K562 (cell line): Measurements from ENCODE around the gene FOSL2. TPM values are rescaled to one million over a fixed set of nuclear protein-coding genes. Genes with fewer than 3 reads are reported as not detected.

Experiments used
- NFE2L1 ChIP-seq: fragments of 450-650 bp; IDR thresholded peaks from 2 replicates; pipeline ENCODE4 v1.6.1; 2016; ENCODE audit warnings: missing genetic modification characterization, low read depth, mild to moderate bottlenecking, missing compliant biosample characterization, moderate library complexity, borderline replicate concordance
- ZNF511 ChIP-seq: sonication (generic); formaldehyde crosslinking; IDR thresholded peaks from 2 replicates; pipeline ENCODE4 v1.8.0; 2022; ENCODE audit warnings: mild to moderate bottlenecking, missing genetic modification reagents
- polyA plus RNA-seq, 8 experiments: library from polyadenylated mRNA; depleted of rRNA in 4 of 8; stranded (reverse) in 5 of 8; unstranded in 3 of 8; fragments of >200 nt; fragmentation: Nextera tagmentation in 2 of 8; fragmentation: Illumina TruSeq in 1 of 8; extraction: Ambion mirVana in 2 of 8; extraction: Trizol in 1 of 8; gene quantifications; 2 replicates each; pipeline versions ENCODE4 v1.2.1 to v1.2.3, GENCODE V29; 2011 to 2014; ENCODE audit warnings: inconsistent platforms in 1 of 8, missing spikeins in 1 of 8
- small RNA-seq: library from RNA; depleted of rRNA; stranded (forward); fragments of <200 nt; gene quantifications from one replicate; pipeline ENCODE3, GENCODE V24; 2014
- total RNA-seq, 7 experiments: library from RNA; depleted of rRNA in 6 of 7; stranded (reverse); fragments of >200 nt in 6 of 7; fragmentation: Illumina TruSeq in 2 of 7; extraction: Trizol in 2 of 7; gene quantifications; 2 replicates each; pipeline versions ENCODE4 v1.2.1 to v1.2.3, GENCODE V29; 2011 to 2021; ENCODE audit warnings: low replicate concordance in 1 of 7

The FOSL2 gene
- total and polyA plus RNA-seq, 9 of the 15 experiments (the other 6 are each of a cell fraction or from before 2014, with no cell fraction given): 0.04 to 2.9 (median 0.80) TPM

GRCh38 chr2:28465148-28465885 lies 72.7 kb downstream of the FOSL2 start (continued):
- TF ChIP-seq ZNF511 (CRISPR knock-in tag) (no peak), NFE2L1 (no peak)
- TF ChIP-seq, all 486 proteins: peak for 0

Small RNA genes within 50 kb of the gene (small RNA-seq; reads per million reads assigned to genes)
- gene AC104695.3 (not detected), gene SNRPGP7 (not detected)

Other genes starting within 250 kb of the FOSL2 start
- gene PLB1, start 103.2 kb downstream of the FOSL2 start, total RNA-seq (2014; rRNA removed): 0.09 TPM in 1 of 2 replicates, not detected in the other
- gene PLB1, start 103.2 kb downstream of the FOSL2 start, total RNA-seq (2014; rRNA removed; fragmentation: Illumina TruSeq; extraction: Trizol): not detected in 2 replicates
- 0.04 and 0.19 TPM in 2 replicates for gene PLB1, start 103.2 kb downstream of the FOSL2 start, total RNA-seq (2015; rRNA removed; fragmentation: Illumina TruSeq; extraction: Trizol)
- gene PLB1, start 103.2 kb downstream of the FOSL2 start, total RNA-seq (2021): 0.07 TPM in 1 of 2 replicates, not detected in the other
- gene PLB1, start 103.2 kb downstream of the FOSL2 start, polyA plus RNA-seq (2011; rRNA removed): 0.08 and 0.24 TPM in 2 replicates
- gene PLB1, start 103.2 kb downstream of the FOSL2 start, polyA plus RNA-seq (2014; fragmentation: Illumina TruSeq; extraction: Trizol): 0.03 and 0.11 TPM in 2 replicates
- under 1 TPM in 1 of 2 experiments, not detected in 1; 0.01 TPM for gene PLB1, start 103.2 kb downstream of the FOSL2 start, polyA plus RNA-seq (2014; fragmentation: Nextera tagmentation; extraction: Ambion mirVana)
- gene PLB1, start 103.2 kb downstream of the FOSL2 start, polyA plus RNA-seq (2014; rRNA removed): 0.07 and 0.09 TPM in 2 replicates